K562 (cell line): ENCODE results near the gene SFI1. TPM values are rescaled to one million over a fixed set of nuclear protein-coding genes. Genes with fewer than 3 reads are reported as not detected.

ENCODE experiments used
- AFF4 ChIP-seq: sonication (generic); formaldehyde crosslinking; IDR thresholded peaks from 2 replicates; pipeline ENCODE4 v1.8.0; 2023; ENCODE audit warnings: mild to moderate bottlenecking, missing genetic modification reagents
- BDP1 ChIP-seq: IDR thresholded peaks from 3 replicates; pipeline ENCODE4 v1.6.1; 2011; ENCODE audit not compliant: insufficient read length, insufficient read depth
- FOSL1 ChIP-seq: fragments of 200-800 bp; sonication (Bioruptor generic); conservative IDR thresholded peaks from 2 replicates; pipeline ENCODE4 v1.6.1; 2016; ENCODE audit warnings: missing genetic modification characterization, missing compliant biosample characterization
- HCFC1 ChIP-seq: IDR thresholded peaks from 2 replicates; pipeline ENCODE4 v1.6.1; 2012; ENCODE audit warnings: low read depth, low read length, improper control_type of control experiment
- HMG20A ChIP-seq: fragments of 450-650 bp; formaldehyde crosslinking; conservative IDR thresholded peaks from 2 replicates; pipeline ENCODE4 v1.4.0; 2020; ENCODE audit warnings: mild to moderate bottlenecking, mixed read lengths
- IRF9 ChIP-seq: fragments of 450-650 bp; IDR thresholded peaks from 2 replicates; pipeline ENCODE4 v1.6.1; 2016; ENCODE audit warnings: missing biosample characterization, missing genetic modification characterization
- MNT ChIP-seq, 2 experiments: fragments of 450-650 bp; conservative IDR thresholded peaks; 2 replicates each; pipeline ENCODE4 v1.6.1; 2017; ENCODE audit warnings: mild to moderate bottlenecking in 2 of 2, moderate library complexity in 2 of 2
- TCF7 ChIP-seq: sonication (generic); IDR thresholded peaks from 2 replicates; pipeline ENCODE4 v1.6.1; 2016; ENCODE audit warnings: antibody characterized with exemption, borderline replicate concordance
- THAP12 ChIP-seq: fragments of 250-450 bp; sonication (Bioruptor Pico); IDR thresholded peaks from 2 replicates; pipeline ENCODE4 v1.9.0; 2021; ENCODE audit warnings: mild to moderate bottlenecking, inconsistent platforms
- ZFX ChIP-seq: sonication (generic); formaldehyde crosslinking; IDR thresholded peaks from 2 replicates; pipeline ENCODE4 v1.8.0; 2022; ENCODE audit warnings: mild to moderate bottlenecking, missing genetic modification reagents, moderate library complexity
- ZNF175 ChIP-seq: fragments of 200-800 bp; sonication (Bioruptor generic); IDR thresholded peaks from 2 replicates; pipeline ENCODE4 v1.6.1; 2016; ENCODE audit warnings: low read depth, mild to moderate bottlenecking, missing genetic modification characterization, missing compliant biosample characterization
- ZNF395 ChIP-seq: fragments of 200-800 bp; sonication (Bioruptor generic); IDR thresholded peaks from 2 replicates; pipeline ENCODE4 v1.6.1; 2017; ENCODE audit warnings: missing genetic modification characterization, missing compliant biosample characterization
- polyA plus RNA-seq, 8 experiments: library from polyadenylated mRNA; depleted of rRNA in 4 of 8; stranded (reverse) in 5 of 8; unstranded in 3 of 8; fragments of >200 nt; fragmentation: Nextera tagmentation in 2 of 8; fragmentation: Illumina TruSeq in 1 of 8; extraction: Ambion mirVana in 2 of 8; extraction: Trizol in 1 of 8; gene quantifications; 2 replicates each; pipeline versions ENCODE4 v1.2.1 to v1.2.3, GENCODE V29; 2011 to 2014; ENCODE audit warnings: inconsistent platforms in 1 of 8, missing spikeins in 1 of 8
- total RNA-seq, 7 experiments: library from RNA; depleted of rRNA in 6 of 7; stranded (reverse); fragments of >200 nt in 6 of 7; fragmentation: Illumina TruSeq in 2 of 7; extraction: Trizol in 2 of 7; gene quantifications; 2 replicates each; pipeline versions ENCODE4 v1.2.1 to v1.2.3, GENCODE V29; 2011 to 2021; ENCODE audit warnings: low replicate concordance in 1 of 7
- TF ChIP-seq, protein P1 (sequence below): sonication (generic); formaldehyde crosslinking; IDR thresholded peaks from 2 replicates; pipeline ENCODE4 v1.8.1; 2023; ENCODE audit warnings: mild to moderate bottlenecking, missing genetic modification reagents

The SFI1 gene
- total and polyA plus RNA-seq, 9 of the 15 experiments (the other 6 are each of a cell fraction or from before 2014, with no cell fraction given) = 3.0 to 25.6 (median 14.1) TPM

DNA sequence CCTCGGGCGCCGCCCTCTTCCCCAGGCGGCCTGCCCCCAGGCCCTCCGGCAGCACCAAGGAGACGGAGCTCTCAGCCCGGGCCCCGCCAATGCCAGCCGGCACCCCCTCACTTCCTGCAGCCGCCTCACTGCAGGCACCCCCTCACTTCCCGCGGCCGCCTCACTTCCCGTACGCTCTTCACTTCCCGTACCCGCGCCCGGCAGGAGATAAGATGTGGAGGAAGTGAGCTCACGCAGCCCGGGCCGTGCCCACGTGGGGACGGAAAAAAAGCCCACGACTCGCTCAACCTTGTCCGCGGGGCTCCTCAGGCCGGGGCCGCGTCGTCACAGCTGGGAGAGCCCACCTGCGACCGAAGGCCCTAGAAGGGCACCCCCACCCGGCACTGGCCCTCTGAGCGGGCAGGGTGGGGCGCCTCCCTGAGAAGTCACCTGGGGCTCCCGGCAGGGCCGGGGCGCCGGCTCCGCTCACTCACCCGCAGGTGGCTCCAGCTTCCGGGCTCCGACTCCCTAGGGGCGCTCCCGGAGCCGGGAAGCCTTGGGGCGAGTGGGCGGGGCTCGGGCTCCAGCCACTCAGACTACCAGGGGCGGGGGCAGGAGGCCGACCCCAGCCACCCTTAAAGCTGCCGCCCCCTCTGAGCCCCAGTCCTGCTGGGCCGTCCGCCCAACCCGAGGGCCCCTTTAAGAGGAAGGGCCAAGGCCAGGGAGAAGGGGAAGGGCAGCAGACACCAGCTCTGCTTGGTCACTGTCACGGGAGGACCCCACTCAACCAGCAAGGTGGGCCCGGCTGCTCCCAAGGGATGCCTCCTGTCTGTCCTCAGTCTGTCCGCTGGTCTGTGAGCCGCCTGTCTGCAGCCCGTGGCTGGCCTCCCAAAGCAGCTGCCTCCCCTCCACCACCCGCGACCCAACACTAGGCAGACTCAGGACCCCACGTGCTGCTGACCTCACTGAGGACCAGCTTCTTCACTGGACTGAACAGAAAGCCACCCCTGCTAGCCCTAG is 134.3 kb downstream of the SFI1 start (continued):
- TF ChIP-seq AFF4 (CRISPR knock-in tag) = no peak
- TF ChIP-seq HCFC1 = no peak; the same call in 1 of the 2 replicates
- no peak for TF ChIP-seq THAP12
- no peak for TF ChIP-seq HMG20A (CRISPR knock-in tag)
- no peak for TF ChIP-seq TCF7
- no peak for TF ChIP-seq FOSL1 (tag)
- peak; percentile 66 for TF ChIP-seq ZFX
- TF ChIP-seq MNT (conservative IDR thresholded peaks at IDR 0.05) = peak; percentile 93 to 96
- no peak for TF ChIP-seq ZNF395 (CRISPR knock-in tag)
- no peak for TF ChIP-seq IRF9 (tag)
- TF ChIP-seq, protein P1, sequence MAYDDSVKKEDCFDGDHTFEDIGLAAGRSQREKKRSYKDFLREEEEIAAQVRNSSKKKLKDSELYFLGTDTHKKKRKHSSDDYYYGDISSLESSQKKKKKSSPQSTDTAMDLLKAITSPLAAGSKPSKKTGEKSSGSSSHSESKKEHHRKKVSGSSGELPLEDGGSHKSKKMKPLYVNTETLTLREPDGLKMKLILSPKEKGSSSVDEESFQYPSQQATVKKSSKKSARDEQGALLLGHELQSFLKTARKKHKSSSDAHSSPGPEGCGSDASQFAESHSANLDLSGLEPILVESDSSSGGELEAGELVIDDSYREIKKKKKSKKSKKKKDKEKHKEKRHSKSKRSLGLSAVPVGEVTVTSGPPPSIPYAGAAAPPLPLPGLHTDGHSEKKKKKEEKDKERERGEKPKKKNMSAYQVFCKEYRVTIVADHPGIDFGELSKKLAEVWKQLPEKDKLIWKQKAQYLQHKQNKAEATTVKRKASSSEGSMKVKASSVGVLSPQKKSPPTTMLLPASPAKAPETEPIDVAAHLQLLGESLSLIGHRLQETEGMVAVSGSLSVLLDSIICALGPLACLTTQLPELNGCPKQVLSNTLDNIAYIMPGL (CRISPR knock-in tag) = peak; percentile 83; the same call in 1 of the 2 replicates
- TF ChIP-seq BDP1 = no peak
- no peak for TF ChIP-seq ZNF175 (CRISPR knock-in tag)
